A549 (cell line): Measurements from ENCODE around the gene RHNO1. TPM values are rescaled to one million over a fixed set of nuclear protein-coding genes. Genes with fewer than 3 reads are reported as not detected.

Experiments
- polyA plus RNA-seq, 4 experiments: library from polyadenylated mRNA; depleted of rRNA in 3 of 4; stranded (reverse); fragments of >200 nt; fragmentation: RNase III in 1 of 4; extraction: RNeasy Plus Mini Kit Qiagen cat#74134 plus additional on column Dnase treatment in 1 of 4; gene quantifications; 2 replicates in 3 of 4; 3 replicates in 1 of 4; pipeline ENCODE4 v1.2.3, GENCODE V29; 2011 to 2017

The RHNO1 gene
- polyA plus RNA-seq, 2 of the 4 experiments (the other 2 are of a cell fraction), result 35.7 to 85.9 TPM

Other genes with a start within 250 kb of the RHNO1 start
- gene FKBP4, start 82.3 kb upstream of the RHNO1 start, polyA plus RNA-seq (2011; rRNA removed), result 108 and 125 TPM in 2 replicates
- 123 to 140 TPM (median 137 TPM) in 3 replicates for gene FKBP4, start 82.3 kb upstream of the RHNO1 start, polyA plus RNA-seq (2017; fragmentation: RNase III; extraction: RNeasy Plus Mini Kit Qiagen cat#74134 plus additional on column Dnase treatment)
- gene ITFG2, start 64.6 kb upstream of the RHNO1 start, polyA plus RNA-seq (2011; rRNA removed), result 23.7 and 28.4 TPM in 2 replicates
- 17.5 to 23.2 TPM (median 20.5 TPM) in 3 replicates for gene ITFG2, start 64.6 kb upstream of the RHNO1 start, polyA plus RNA-seq (2017; fragmentation: RNase III; extraction: RNeasy Plus Mini Kit Qiagen cat#74134 plus additional on column Dnase treatment)
- not detected in 2 replicates for gene NRIP2, start 42.2 kb upstream of the RHNO1 start, polyA plus RNA-seq (2011; rRNA removed)
- gene NRIP2, start 42.2 kb upstream of the RHNO1 start, polyA plus RNA-seq (2017; fragmentation: RNase III; extraction: RNeasy Plus Mini Kit Qiagen cat#74134 plus additional on column Dnase treatment), result not detected in 3 replicates
- gene TEX52, start 20.2 kb upstream of the RHNO1 start, polyA plus RNA-seq (2011; rRNA removed), result not detected in 2 replicates
- not detected in 3 replicates for gene TEX52, start 20.2 kb upstream of the RHNO1 start, polyA plus RNA-seq (2017; fragmentation: RNase III; extraction: RNeasy Plus Mini Kit Qiagen cat#74134 plus additional on column Dnase treatment)
- 40.3 and 47.8 TPM in 2 replicates for gene FOXM1, start within 50 bp of the RHNO1 start, polyA plus RNA-seq (2011; rRNA removed)
- gene FOXM1, start within 50 bp of the RHNO1 start, polyA plus RNA-seq (2017; fragmentation: RNase III; extraction: RNeasy Plus Mini Kit Qiagen cat#74134 plus additional on column Dnase treatment), result 84.0 to 84.2 TPM (median 84.2 TPM) in 3 replicates
- 30.6 and 32.9 TPM in 2 replicates for gene TULP3, start 13.7 kb downstream of the RHNO1 start, polyA plus RNA-seq (2011; rRNA removed)
- 17.9 to 19.6 TPM (median 18.4 TPM) in 3 replicates for gene TULP3, start 13.7 kb downstream of the RHNO1 start, polyA plus RNA-seq (2017; fragmentation: RNase III; extraction: RNeasy Plus Mini Kit Qiagen cat#74134 plus additional on column Dnase treatment)
- 22.0 and 22.6 TPM in 2 replicates for gene TEAD4, start 82.2 kb downstream of the RHNO1 start, polyA plus RNA-seq (2011; rRNA removed)
- gene TEAD4, start 82.2 kb downstream of the RHNO1 start, polyA plus RNA-seq (2017; fragmentation: RNase III; extraction: RNeasy Plus Mini Kit Qiagen cat#74134 plus additional on column Dnase treatment), result 31.2 to 34.9 TPM (median 31.8 TPM) in 3 replicates
- gene TSPAN9, start 200.2 kb downstream of the RHNO1 start, polyA plus RNA-seq (2011; rRNA removed), result 16.1 and 20.1 TPM in 2 replicates
- gene TSPAN9, start 200.2 kb downstream of the RHNO1 start, polyA plus RNA-seq (2017; fragmentation: RNase III; extraction: RNeasy Plus Mini Kit Qiagen cat#74134 plus additional on column Dnase treatment), result 10.2 to 12.4 TPM (median 11.3 TPM) in 3 replicates